Measurements from ENCODE around the gene RAB40C. TPM values are rescaled to one million over a fixed set of nuclear protein-coding genes. Genes with fewer than 3 reads are reported as not detected.

Gene RAB40C
- total and polyA plus RNA-seq, 5 donors = 10.9 to 13.4 (median 12.4) TPM

DNA sequence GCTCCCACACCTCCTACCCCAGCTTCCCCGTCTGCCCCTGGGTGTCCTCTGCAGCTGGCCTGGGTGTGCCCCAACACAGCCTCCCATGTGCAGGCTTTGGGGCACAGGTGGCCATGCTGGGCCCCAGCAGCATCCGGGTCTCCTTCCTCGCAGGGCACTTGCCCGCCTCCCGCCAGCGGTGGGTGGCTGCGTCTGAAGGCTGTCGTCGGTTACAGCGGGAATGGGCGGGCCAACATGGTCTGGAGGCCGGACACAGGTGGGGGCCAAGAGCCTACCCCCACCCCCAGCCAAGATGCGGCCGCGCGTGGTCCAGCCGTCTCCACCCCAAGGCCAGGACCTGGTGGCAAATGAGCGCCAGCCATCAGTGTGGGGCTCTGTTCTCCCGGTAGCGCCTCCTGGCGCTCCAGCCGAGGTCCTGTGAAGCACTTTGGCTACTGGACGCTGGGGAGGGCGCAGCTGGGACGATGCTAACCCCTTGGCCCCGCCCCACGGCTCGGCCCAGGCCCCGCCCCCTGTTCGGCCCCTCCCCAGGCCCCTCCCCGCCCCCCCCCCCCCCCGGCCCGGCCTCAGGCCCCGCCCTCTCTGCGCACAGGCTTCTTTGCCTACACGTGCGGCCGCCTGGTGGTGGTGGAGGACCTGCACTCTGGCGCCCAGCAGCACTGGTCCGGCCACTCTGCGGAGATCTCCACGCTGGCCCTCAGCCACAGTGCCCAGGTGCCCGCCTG is 70.8 kb downstream of the RAB40C start:
- Histone ChIP-seq H3K27ac (ENCODE audit: low read length) (peak overlapping the region; percentile 39), H3K9me3 (ENCODE audit: control insufficient read depth, low read length) (no peaks in the 10 kb centered on the region), H3K27me3 (ENCODE audit: control insufficient read depth, insufficient read depth) (no peaks in the 10 kb centered on the region), H3K4me1 (ENCODE audit: control insufficient read depth, insufficient read depth, low read length) (no peaks in the 10 kb centered on the region), H3K4me3 (ENCODE audit: low read length) (no peak overlapping the region)
- intact Hi-C loops (cut with DNase I) = loop anchor here in 3 of 4 donors (5.0 to 10.0 kb wide), 3 partner anchors 73 to 266 kb away; partner anchors contain the start of gene NME4 (in 1 of the 3)
- DNase-seq (peak; percentile 88 to 96 (median 95)), ATAC-seq (peak; percentile 78 to 85)
- 24% methylated on average over 40 of the region's 43 CpGs for WGBS

DNA sequence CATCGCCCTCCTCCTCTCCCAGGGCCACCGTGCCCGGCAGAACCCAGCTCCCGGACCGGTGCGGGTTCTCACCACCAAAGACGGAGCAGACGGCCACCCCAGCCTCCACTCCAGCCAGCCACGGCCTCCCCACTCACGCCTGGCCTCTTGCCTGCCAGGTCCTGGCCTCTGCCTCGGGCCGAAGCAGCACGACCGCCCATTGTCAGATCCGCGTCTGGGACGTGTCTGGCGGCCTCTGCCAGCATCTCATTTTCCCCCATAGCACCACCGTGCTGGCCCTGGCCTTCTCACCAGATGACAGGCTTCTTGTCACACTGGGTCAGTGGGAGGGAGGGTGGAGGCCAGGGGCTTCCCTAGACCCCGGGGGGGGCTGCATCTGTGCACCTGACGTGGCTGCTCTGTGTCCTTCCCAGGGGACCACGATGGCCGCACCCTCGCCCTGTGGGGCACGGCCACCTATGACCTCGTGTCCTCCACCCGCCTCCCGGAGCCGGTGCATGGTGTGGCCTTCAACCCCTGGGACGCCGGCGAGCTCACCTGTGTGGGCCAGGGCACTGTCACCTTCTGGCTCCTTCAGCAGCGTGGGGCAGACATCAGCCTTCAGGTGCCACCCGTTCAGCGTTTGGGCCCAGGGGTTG is 71.4 kb downstream of the RAB40C start:
- intact Hi-C loops (cut with DNase I) = loop anchor here in 3 of 4 donors (5.0 to 10.0 kb wide), 3 partner anchors 74 to 267 kb away; partner anchors contain the start of gene NME4 (in 1 of the 3)

DNA sequence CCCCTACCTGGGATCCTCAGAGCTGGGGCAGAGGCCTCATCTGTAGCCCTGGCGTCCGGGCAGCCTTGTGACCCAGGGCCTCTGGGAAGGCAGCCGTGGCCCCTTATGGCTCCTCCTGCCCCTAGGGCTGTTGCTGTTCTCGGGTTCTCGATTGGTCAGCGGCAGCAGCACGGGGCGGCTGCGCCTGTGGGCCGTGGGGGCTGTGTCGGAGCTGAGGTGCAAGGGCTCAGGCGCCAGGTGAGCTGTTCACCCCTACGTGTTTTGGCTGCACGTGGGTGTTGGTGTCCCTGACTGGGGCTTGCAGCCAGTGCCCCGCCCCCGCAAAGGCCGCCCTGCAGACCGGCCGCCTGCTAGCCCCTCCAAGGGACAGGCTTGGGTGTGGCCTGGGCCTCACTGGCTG is 72.2 kb downstream of the RAB40C start:
- H3K9me3 ChIP-seq (ENCODE audit: control insufficient read depth, low read length) = no peaks in the 10 kb centered on the region
- intact Hi-C loops (cut with DNase I) = loop anchor here in 3 of 4 donors (5.0 to 10.0 kb wide), 3 partner anchors 75 to 267 kb away; partner anchors contain the start of gene NME4 (in 1 of the 3)
- H3K4me1 ChIP-seq (ENCODE audit: control insufficient read depth, insufficient read depth, low read length) = no peaks in the 10 kb centered on the region
- H3K4me3 ChIP-seq (ENCODE audit: low read length) = no peak overlapping the region
- DNase-seq (no peak), ATAC-seq (no peak)
- H3K27me3 ChIP-seq (ENCODE audit: control insufficient read depth, insufficient read depth) = no peaks in the 10 kb centered on the region
- 95% methylated on average over 19 of the region's 19 CpGs for WGBS
- no peak overlapping the region for H3K27ac ChIP-seq (ENCODE audit: low read length)

More for the DNA sequence above, 71.4 kb downstream of the RAB40C start:
- no peak overlapping the region for H3K4me3 ChIP-seq (ENCODE audit: low read length)
- ATAC-seq (peak; percentile 2 to 4), DNase-seq (no peak)
- no peaks in the 10 kb centered on the region for H3K4me1 ChIP-seq (ENCODE audit: control insufficient read depth, insufficient read depth, low read length)
- H3K27ac ChIP-seq (ENCODE audit: low read length) = no peak overlapping the region
- no peaks in the 10 kb centered on the region for H3K27me3 ChIP-seq (ENCODE audit: control insufficient read depth, insufficient read depth)
- H3K9me3 ChIP-seq (ENCODE audit: control insufficient read depth, low read length) = no peaks in the 10 kb centered on the region
- 61% methylated on average over 35 of the region's 35 CpGs for WGBS

- 94% methylated on average over 21 of the region's 21 CpGs for WGBS
- Histone ChIP-seq H3K4me3 (ENCODE audit: low read length) (no peak overlapping the region), H3K27ac (ENCODE audit: low read length) (no peak overlapping the region), H3K27me3 (ENCODE audit: control insufficient read depth, insufficient read depth) (no peaks in the 10 kb centered on the region), H3K4me1 (ENCODE audit: control insufficient read depth, insufficient read depth, low read length) (no peaks in the 10 kb centered on the region), H3K9me3 (ENCODE audit: control insufficient read depth, low read length) (no peaks in the 10 kb centered on the region)
- no peak for DNase-seq
- no peak for ATAC-seq
- intact Hi-C loops (cut with DNase I) = loop anchor here in 3 of 4 donors (5.0 to 10.0 kb wide), 3 partner anchors 75 to 268 kb away; partner anchors contain the start of gene NME4 (in 1 of the 3)
Measured at GRCh38 chr16:662597-662996, 72.7 kb downstream of the RAB40C start.

DNA sequence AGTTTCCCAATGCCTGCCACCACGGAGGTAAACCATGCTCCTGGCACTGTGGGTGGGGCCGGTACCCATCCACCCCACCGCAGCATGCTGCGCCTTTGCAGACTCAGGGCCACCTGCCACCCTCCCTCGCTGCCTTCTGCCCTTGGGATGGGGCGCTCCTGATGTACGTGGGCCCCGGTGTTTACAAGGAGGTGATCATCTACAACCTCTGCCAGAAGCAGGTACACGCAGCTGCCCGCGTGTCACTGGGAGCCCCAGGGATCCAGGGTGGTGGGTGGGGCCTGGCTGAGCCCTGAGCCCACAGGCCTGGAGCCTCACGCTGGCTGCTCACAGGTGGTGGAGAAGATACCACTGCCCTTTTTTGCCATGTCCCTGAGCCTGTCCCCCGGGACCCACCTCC is 76.7 kb downstream of the RAB40C start:
- intact Hi-C loops (cut with DNase I) = loop anchor here in 2 of 4 donors (10.0 kb wide), 2 partner anchors 82 to 272 kb away; partner anchors contain the start of gene NME4 (in 1 of the 2)
- 86% methylated on average over 13 of the region's 13 CpGs for WGBS
- Histone ChIP-seq H3K4me3 (ENCODE audit: low read length) (no peak overlapping the region), H3K27ac (ENCODE audit: low read length) (no peak overlapping the region), H3K4me1 (ENCODE audit: control insufficient read depth, insufficient read depth, low read length) (peaks cover 3% of the 10 kb centered on the region), H3K27me3 (ENCODE audit: control insufficient read depth, insufficient read depth) (no peaks in the 10 kb centered on the region), H3K9me3 (ENCODE audit: control insufficient read depth, low read length) (no peaks in the 10 kb centered on the region)
- no peak for DNase-seq
- no peak for ATAC-seq

- DNase-seq (no peak), ATAC-seq (no peak)
- no peak overlapping the region for H3K4me3 ChIP-seq (ENCODE audit: low read length)
- no peaks in the 10 kb centered on the region for H3K27me3 ChIP-seq (ENCODE audit: control insufficient read depth, insufficient read depth)
- intact Hi-C loops (cut with DNase I) = loop anchor here in 2 of 4 donors (10.0 kb wide), 2 partner anchors 82 to 272 kb away; partner anchors contain the start of gene NME4 (in 1 of the 2)
- peak overlapping the region; percentile 22 for H3K27ac ChIP-seq (ENCODE audit: low read length)
- H3K4me1 ChIP-seq (ENCODE audit: control insufficient read depth, insufficient read depth, low read length) = peaks cover 3% of the 10 kb centered on the region
- no peaks in the 10 kb centered on the region for H3K9me3 ChIP-seq (ENCODE audit: control insufficient read depth, low read length)
- 83% methylated on average over 22 of the region's 22 CpGs for WGBS
Measured at GRCh38 chr16:667113-667779, 77.4 kb downstream of the RAB40C start.

DNA sequence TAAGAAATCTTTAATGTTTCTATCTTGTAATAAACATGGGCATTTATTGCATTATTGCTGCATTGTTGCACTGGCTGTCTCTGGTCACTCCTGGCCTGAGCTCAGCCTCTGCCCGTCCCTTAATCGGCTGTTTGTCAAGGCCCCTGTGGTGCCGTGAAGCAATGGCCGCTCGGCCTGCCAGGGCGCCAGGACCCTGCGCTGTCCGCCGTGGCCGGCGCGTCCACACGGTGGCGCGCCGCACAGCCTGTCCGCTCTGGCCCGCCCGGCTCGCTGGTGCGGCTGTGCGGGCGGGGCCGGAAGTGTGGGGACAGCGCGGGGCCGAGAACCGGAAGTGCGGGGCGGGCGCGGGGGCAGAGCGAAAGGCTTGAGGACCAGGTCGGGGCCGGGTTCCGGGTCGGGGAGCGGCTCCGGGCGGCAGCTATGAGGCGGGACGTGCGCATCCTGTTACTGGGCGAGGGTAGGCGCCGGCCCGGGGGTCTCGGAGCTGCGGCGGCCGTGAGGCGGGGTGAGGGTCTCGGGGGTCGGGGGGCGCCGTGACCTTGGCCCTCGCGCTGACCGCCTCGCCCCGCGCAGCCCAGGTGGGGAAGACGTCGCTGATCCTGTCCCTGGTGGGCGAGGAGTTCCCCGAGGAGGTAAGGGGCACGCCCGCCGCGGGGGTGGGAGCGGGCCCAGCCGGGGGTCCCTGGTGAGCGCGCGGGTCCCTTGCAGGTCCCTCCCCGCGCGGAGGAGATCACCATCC is 78.1 kb downstream of the RAB40C start, which contains the start of gene RHOT2:
RHOT2 (plus strand) TSS at position 353 of the 739 bp plus-strand sequence; CDS start at position 421, 68 bp downstream.
- peak; percentile 88 to 90 for ATAC-seq
- intact Hi-C loops (cut with DNase I) = loop anchor here in 2 of 4 donors (10.0 kb wide), 2 partner anchors 83 to 273 kb away; partner anchors contain the start of gene NME4 (in 1 of the 2)
- H3K27ac ChIP-seq (ENCODE audit: low read length) = peak within 1 kb of the TSS; percentile 58

DNA sequence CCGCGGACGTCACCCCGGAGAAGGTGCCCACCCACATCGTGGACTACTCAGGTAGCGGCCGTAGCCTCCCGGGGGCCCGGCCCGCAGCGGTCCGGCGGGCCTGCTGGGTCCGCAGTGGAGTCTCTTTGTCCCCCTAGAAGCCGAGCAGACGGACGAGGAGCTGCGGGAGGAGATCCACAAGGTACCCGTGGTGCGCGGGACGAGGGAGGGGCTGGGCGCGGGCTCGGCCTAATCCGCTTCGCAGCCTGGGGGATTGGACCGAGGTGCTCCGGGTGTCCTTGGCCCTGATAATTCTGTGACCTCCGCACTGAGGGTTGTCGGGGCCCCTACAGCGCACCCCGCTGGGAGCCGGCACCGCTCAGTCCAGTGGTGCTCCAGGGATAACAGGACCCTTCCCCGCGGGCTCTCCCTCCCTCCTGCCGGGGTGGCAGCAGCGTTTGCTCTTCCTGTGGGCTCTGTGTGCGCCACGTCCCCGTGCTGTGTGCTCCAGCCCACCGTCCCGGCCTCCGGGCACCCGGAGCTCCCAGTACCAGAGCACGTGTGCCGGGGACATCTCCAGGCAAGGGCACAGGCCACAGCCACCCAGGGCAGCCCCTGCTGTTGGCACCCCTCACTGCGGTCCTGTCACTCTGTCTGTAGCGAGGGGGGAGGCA is 78.8 kb downstream of the RAB40C start:
- Histone ChIP-seq H3K27me3 (ENCODE audit: control insufficient read depth, insufficient read depth) (no peaks in the 10 kb centered on the region), H3K27ac (ENCODE audit: low read length) (peak overlapping the region; percentile 58), H3K4me3 (ENCODE audit: low read length) (peak overlapping the region; percentile 89), H3K4me1 (ENCODE audit: control insufficient read depth, insufficient read depth, low read length) (peaks cover 3% of the 10 kb centered on the region), H3K9me3 (ENCODE audit: control insufficient read depth, low read length) (no peaks in the 10 kb centered on the region)
- WGBS = 7% methylated on average over 50 of the region's 50 CpGs
- no peak for DNase-seq
- peak; percentile 1 to 2 for ATAC-seq
- intact Hi-C loops (cut with DNase I) = loop anchor here in 2 of 4 donors (10.0 kb wide), 2 partner anchors 84 to 274 kb away; partner anchors contain the start of gene NME4 (in 1 of the 2)

More for the DNA sequence above, 78.1 kb downstream of the RAB40C start, which contains the start of gene RHOT2:
- DNase-seq = peak; percentile 94 to 98 (median 98)
- Histone ChIP-seq H3K27me3 (ENCODE audit: control insufficient read depth, insufficient read depth) (no peaks in the 10 kb centered on the region), H3K4me1 (ENCODE audit: control insufficient read depth, insufficient read depth, low read length) (peaks cover 3% of the 10 kb centered on the region), H3K9me3 (ENCODE audit: control insufficient read depth, low read length) (no peaks in the 10 kb centered on the region), H3K4me3 (ENCODE audit: low read length) (peak within 1 kb of the TSS; percentile 89)
- WGBS = under 1% methylated on average over 78 of the region's 78 CpGs

DNA sequence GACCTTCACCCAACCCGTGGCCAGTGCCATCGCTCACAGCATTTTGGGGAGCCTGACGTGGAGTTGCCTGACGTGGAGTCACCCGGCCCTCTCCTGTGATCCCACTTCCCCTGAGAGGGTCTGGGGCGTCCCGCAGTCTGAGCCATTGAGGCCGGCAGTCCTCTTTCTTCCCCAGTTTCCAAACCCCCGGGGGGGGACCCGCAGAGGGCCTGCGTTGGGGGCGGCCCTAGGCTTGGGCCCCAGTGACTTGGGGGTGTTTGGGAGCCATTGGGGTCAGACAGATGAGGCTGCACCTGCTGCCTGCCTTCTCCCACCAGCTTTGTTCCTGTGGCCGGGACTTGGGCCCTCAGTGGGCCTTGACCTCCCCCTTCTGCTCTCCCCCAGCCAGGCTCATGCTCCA is 79.8 kb downstream of the RAB40C start:
- no peaks in the 10 kb centered on the region for H3K9me3 ChIP-seq (ENCODE audit: control insufficient read depth, low read length)
- ATAC-seq (no peak), DNase-seq (no peak)
- intact Hi-C loops (cut with DNase I) = loop anchor here in 2 of 4 donors (10.0 kb wide), 2 partner anchors 85 to 275 kb away; partner anchors contain the start of gene NME4 (in 1 of the 2)
- WGBS = 96% methylated on average over 13 of the region's 13 CpGs
- peaks cover 3% of the 10 kb centered on the region for H3K4me1 ChIP-seq (ENCODE audit: control insufficient read depth, insufficient read depth, low read length)
- H3K4me3 ChIP-seq (ENCODE audit: low read length) = no peak overlapping the region
- H3K27ac ChIP-seq (ENCODE audit: low read length) = no peak overlapping the region
- no peaks in the 10 kb centered on the region for H3K27me3 ChIP-seq (ENCODE audit: control insufficient read depth, insufficient read depth)

Measured in right cardiac atrium (tissue), 5 donors.